GM19438 (cell line): ENCODE measurements around the gene L3MBTL2.
"Not testable (repeated sequence)": the region's sequence is repeated elsewhere in the genome, so short reads cannot be mapped to it uniquely, and the experiment has no call there.

Source experiments
- ATAC-seq: cut with Tn5 transposase; IDR thresholded peaks from one replicate; pipeline ENCODE4 v1.9.1; 2021; ENCODE audit warnings: low read depth; ENCODE audit not compliant: unreplicated experiment

The L3MBTL2 gene

DNA sequence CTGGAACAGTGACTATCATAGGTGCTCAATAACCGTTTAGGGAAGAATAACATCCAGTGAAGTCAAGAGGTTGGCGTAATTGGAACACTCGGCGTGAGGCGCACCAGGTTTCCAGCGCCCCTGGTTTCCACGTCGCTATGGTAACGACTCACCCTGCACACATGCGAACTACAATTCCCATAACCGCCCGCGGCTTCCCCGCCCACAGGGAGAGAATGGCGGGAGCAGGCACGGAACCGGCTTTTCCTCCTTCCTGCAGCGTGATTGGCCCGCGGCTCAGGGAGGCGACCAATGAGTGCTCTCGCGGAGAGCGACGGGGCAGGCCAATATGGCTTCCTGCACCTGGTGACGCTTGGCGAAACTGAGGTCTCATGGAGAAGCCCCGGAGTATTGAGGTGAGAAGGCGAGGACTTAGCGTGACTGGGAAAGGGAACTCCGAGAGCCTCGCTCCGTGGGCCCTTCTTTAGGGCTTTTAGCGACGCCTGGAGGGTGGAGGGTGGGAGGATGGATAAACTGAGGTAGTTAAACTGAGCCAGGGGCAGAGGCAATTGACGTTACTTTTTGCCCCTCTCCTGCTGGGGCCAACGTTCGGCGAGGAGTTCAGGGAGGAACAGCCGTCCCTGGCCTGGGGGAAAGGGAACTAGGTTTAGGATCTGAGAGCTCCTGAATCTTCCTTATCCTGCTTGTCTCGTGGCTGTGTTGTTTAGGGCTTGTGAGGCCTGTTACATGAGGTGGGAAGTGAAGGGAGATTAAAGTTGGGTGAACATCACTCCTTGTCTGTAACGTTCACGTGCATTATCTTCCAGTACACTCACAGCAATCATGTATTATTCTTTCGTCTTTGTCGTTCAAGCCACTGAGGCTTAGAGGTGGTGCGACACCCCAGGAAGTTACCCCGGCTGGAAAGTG, at the start of gene L3MBTL2:
Gene L3MBTL2, plus strand, starts transcription at position 321 of the 909 bp plus-strand sequence. Its CDS starts 51 bp downstream, at position 372.
- peak; percentile 97 for ATAC-seq

DNA sequence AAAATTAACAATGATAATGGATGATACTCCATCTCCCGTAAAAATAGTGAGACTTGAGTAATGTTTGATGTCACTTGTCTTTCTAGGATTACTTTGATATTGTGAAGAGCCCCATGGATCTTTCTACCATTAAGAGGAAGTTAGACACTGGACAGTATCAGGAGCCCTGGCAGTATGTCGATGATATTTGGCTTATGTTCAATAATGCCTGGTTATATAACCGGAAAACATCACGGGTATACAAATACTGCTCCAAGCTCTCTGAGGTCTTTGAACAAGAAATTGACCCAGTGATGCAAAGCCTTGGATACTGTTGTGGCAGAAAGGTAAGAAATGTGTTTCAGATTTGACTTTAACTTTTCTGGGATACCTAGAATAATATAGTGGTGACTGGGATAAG, 48.0 kb upstream of the L3MBTL2 start:
- no peak for ATAC-seq

DNA sequence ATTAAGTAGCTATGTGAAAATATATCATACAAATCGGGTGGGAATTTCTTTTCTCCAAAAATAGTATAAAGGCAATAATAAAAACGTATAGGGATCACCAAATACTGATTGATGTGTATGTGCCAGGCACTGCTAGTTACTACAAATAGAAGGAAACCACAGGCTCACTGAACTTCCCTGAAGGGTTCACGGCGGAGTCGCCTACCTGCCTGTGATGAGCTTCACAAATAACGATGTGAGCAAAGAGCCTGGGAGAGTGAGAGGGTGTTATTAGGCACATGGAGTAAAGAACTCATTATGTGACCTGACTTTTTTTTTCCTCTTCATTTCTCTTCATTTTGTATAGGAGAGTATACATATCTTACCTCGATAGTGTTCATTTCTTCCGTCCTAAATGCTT, 36.0 kb upstream of the L3MBTL2 start:
- no peak for ATAC-seq

GRCh38 chr22:41171996-41172395, 33.1 kb upstream of the L3MBTL2 start:
- ATAC-seq: no peak

DNA sequence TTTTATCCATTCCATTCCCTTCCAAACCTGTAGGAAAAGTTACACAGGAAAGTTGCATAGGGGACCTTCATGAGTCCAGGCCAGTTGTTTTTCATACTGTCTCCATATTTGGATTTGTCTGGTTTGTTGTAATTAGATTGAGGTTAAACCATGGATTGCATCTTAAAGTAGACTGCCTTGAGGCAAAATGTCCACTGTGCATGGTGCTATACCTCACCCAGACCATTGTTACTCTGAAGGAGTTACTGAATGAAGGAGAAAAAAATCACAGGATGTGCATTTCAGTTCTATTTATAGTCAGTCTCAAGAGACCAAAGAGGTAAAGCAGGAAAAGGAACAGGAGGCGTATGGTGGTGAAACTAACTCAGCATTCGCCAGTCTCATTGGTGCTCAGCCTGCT, 29.6 kb upstream of the L3MBTL2 start:
- no peak for ATAC-seq

DNA sequence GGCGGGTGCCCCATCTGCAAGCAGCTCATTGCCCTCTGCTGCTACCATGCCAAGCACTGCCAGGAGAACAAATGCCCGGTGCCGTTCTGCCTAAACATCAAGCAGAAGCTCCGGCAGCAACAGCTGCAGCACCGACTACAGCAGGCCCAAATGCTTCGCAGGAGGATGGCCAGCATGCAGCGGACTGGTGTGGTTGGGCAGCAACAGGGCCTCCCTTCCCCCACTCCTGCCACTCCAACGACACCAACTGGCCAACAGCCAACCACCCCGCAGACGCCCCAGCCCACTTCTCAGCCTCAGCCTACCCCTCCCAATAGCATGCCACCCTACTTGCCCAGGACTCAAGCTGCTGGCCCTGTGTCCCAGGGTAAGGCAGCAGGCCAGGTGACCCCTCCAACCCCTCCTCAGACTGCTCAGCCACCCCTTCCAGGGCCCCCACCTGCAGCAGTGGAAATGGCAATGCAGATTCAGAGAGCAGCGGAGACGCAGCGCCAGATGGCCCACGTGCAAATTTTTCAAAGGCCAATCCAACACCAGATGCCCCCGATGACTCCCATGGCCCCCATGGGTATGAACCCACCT, 28.0 kb upstream of the L3MBTL2 start:
- ATAC-seq: no peak

DNA sequence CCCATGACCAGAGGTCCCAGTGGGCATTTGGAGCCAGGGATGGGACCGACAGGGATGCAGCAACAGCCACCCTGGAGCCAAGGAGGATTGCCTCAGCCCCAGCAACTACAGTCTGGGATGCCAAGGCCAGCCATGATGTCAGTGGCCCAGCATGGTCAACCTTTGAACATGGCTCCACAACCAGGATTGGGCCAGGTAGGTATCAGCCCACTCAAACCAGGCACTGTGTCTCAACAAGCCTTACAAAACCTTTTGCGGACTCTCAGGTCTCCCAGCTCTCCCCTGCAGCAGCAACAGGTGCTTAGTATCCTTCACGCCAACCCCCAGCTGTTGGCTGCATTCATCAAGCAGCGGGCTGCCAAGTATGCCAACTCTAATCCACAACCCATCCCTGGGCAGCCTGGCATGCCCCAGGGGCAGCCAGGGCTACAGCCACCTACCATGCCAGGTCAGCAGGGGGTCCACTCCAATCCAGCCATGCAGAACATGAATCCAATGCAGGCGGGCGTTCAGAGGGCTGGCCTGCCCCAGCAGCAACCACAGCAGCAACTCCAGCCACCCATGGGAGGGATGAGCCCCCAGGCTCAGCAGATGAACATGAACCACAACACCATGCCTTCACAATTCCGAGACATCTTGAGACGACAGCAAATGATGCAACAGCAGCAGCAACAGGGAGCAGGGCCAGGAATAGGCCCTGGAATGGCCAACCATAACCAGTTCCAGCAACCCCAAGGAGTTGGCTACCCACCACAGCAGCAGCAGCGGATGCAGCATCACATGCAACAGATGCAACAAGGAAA, 27.3 kb upstream of the L3MBTL2 start:
- no peak for ATAC-seq

DNA sequence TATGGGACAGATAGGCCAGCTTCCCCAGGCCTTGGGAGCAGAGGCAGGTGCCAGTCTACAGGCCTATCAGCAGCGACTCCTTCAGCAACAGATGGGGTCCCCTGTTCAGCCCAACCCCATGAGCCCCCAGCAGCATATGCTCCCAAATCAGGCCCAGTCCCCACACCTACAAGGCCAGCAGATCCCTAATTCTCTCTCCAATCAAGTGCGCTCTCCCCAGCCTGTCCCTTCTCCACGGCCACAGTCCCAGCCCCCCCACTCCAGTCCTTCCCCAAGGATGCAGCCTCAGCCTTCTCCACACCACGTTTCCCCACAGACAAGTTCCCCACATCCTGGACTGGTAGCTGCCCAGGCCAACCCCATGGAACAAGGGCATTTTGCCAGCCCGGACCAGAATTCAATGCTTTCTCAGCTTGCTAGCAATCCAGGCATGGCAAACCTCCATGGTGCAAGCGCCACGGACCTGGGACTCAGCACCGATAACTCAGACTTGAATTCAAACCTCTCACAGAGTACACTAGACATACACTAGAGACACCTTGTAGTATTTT, 26.6 kb upstream of the L3MBTL2 start:
- no peak for ATAC-seq

DNA sequence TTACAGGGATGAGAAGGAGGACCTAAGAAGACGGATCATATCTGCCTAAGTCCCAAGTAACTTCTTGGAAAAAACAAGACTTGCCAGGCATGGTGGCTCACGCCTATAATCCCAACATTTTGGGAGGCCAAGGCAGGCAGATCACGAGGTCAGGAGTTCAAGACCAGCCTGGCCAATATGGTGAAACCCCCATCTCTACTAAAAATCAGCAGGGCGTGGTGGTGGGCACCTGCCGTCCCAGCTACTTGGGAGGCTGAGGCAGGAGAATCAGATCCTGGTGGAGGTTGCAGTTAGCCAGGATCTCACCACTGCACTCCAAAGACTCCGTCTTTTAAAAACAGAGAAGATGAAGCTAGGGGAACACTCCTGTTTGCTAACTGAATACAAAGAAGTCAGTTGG, 24.8 kb upstream of the L3MBTL2 start:
- ATAC-seq: not testable (repeated sequence)

DNA sequence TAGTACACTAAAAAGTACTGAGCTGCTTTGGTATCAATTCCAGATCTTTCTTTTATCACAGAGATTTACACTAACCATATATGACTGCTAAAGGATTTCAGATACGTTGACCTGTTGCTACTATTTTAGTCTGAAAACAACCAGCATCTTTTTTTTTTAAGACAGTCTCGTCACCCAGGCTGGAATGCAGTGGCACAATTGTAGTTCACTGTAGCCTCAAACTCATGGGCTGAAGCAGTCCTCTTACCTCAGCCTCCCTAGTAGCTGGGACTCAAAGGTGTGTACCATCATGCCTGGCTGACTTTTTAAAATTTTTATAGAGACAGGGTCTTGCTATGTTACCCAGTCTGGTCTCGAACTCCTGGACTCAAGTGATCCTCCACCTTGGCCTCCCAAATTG, 24.2 kb upstream of the L3MBTL2 start:
- no peak for ATAC-seq

- no peak for ATAC-seq
These were observed 23.5 kb upstream of the L3MBTL2 start for GRCh38 chr22:41181349-41182241.

GRCh38 chr22:41184679-41185078, 20.4 kb upstream of the L3MBTL2 start:
- no peak for ATAC-seq

DNA sequence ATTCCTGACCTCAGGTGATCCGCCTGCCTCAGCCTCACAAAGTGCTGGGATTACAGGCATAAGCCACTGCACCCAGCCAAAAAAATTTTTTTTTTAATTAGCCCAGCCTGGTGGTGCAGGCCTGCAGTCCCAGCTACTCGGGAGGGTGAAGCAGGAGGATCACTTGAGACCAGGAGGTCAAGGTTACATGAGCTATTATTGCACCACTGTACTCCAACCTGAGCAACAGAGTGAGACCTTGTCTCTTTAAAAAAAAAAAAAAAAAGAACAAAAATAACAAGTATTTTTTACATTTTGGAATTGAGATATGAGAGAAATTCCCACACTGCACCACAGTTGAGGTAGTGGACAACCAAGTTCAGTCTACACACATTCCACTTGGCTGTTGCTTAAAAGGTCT, 13.6 kb upstream of the L3MBTL2 start:
- ATAC-seq: no peak

DNA sequence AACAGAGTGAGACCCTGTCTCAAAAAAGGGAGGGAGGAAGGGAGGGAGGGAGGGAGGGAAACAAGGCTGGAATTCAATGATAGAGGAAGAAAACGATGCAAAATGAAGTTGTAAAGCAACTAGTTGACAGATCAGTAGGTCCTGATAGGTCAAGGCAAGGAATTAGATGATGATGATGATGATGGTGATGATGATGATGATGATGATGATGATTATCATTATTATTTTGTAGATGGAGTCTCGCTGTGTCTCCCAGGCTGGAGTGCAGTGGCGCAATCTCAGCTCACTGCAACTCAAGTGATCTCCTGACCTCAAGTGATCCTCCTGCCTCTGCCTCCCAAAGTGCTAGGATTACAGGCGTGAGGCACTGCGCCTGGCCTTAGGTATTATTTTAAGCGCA, 11.3 kb upstream of the L3MBTL2 start:
- ATAC-seq: no peak

DNA sequence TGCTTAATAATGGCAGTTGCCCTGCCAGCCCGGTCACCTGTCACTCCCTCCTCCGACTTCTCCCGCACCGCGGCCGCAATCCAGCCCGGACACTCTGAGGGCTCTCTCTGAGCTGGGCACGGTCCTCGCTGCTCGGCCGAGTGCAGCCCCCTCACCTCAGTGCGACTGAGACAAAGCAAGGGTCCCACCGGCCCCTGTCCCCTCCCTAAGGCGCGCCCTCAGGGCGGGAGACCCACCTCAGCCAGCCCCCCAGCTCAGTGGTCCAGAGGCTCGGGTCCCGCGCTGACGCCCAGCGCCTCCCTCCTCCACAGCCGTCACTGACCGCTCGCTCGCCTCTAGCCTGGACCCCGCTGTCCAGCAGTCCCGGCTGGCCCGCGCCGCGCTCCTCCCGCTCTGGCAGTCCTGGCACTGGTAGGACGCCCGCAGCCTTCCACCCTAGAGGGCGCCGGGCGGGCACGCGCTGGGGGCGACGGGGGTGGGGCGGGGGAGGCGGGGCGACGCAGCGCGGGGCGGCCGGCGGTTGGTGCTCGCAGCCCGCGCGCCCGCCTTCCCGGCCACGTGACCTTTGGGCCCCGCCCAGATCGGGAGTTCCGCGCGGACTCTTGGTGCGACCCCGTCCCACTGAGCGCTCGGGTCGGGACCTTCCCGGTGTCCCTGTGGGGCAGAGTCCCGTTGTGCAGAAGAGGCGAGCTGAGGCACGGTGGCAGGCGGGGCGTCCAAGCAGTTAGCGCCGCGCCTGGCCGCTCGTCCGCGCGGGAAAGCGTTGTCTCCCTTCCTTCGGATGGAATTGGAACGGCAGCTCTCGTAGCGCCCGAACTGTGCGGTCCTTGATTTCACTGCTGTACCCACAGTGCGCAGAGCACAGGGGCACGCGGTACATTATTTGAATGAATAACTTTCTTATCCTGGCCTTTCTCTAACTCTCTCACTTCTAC, 7.8 kb upstream of the L3MBTL2 start:
- peak; percentile 76 for ATAC-seq

DNA sequence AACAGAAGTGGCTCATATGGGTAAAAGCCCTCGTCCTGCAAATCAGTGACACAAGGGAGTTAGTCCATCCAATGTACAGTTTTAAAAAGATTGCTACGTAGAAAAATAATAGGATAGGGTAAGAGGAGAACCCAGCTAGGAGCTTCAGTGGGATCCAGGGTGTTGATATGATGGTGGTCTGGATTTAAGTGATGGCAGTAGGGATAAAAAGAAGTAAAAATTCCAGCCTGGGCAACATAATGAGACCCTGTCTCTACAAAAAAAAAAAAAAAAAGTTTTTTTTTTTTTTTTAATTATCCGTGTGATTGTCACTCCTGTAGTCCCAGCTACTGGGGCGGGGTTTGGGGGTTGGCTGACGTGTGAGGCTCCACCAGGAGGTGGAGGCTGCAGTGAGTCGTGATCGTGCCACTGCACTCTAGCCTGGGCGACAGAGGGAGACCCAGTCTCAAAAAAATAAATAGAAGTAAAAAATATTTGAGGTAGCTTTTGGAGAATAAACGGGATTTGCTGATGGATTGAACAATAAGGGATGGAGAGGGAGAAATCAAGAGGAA, 7.0 kb upstream of the L3MBTL2 start:
- no peak for ATAC-seq

DNA sequence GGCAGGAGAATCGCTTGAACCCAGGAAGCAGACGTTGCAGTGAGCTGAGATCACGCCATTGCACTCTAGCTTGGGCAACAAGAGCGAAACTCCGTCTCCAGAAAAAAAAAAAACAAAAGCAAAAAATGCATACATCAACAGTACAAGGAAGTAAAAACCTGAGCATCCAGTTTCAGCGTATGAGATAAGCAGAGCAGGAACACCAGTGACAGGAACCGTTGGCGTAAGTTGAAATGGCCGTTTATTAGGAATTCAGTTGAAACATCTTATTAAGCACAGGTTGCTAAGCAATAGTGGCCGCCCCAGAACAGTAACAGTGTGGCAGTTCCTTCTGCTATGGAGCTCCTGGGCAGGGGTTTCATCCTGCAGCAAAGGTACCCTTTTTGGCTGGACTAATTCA, 4.0 kb upstream of the L3MBTL2 start:
- no peak for ATAC-seq

DNA sequence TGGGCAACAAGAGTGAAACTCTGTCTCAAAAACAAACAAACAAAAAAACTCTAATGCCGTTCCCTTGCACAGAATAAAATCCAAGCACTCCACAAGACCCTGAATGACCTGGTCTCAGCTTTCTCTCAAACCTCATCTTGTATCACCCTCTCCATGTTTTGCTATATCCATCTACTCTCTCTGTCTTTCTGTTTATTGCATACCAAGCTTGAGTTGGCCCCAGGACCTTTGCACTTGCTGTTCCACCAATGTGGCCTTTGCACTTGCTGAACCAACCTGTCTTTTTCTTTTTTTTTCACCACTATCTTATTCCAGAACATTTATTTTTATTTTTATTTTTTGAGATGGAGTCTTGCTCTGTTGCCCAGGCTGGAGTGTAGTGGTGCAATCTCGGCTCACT, 2.0 kb upstream of the L3MBTL2 start:
- no peak for ATAC-seq

DNA sequence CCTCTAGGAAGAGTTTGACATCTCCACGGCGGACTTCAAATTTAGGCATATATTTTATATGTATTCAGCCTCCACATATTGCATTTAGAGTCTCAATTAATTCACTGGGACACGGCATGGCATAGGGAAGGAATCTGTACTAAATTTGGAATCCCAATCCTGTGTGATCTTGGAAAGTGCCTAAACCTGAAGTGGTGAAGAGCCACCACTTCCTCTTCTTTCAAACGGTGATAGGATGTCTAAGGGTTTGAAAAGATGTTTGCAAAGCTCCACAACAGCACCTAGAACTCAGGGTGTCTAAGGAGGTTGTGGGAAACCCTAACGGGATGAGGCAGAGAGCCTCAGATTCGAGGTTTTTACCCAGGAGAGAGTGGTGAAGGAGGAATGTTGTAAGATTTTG, 1.0 kb upstream of the L3MBTL2 start:
- ATAC-seq: no peak
